Suprapubic skin (tissue), 4 donors: ENCODE measurements around the gene ZMYND19. TPM values are rescaled to one million over a fixed set of nuclear protein-coding genes. Genes with fewer than 3 reads are reported as not detected.
"Not testable (repeated sequence)": the region's sequence is repeated elsewhere in the genome, so short reads cannot be mapped to it uniquely, and the experiment has no call there.

Source experiments
- DNase-seq, 2 donors: peaks; one replicate each; pipeline ENCODE4 v3.0.0-alpha.2; 2019; ENCODE audit warnings: low spot score in 2 of 2
- H3K27ac ChIP-seq: fragments of 200-600 bp; sonication (generic); one replicate; pipeline ENCODE4 v1.5.1; 2019
- H3K27me3 ChIP-seq: fragments of 200-600 bp; sonication (generic); one replicate; pipeline ENCODE4 v1.5.1; 2019
- H3K36me3 ChIP-seq: fragments of 200-600 bp; sonication (generic); one replicate; pipeline ENCODE4 v1.5.1; 2019
- H3K4me1 ChIP-seq: fragments of 200-600 bp; sonication (generic); one replicate; pipeline ENCODE4 v1.5.1; 2019
- H3K4me3 ChIP-seq: fragments of 200-600 bp; sonication (generic); one replicate; pipeline ENCODE4 v1.5.1; 2019; ENCODE audit warnings: mild to moderate bottlenecking
- H3K9me3 ChIP-seq: fragments of 200-600 bp; sonication (generic); one replicate; pipeline ENCODE4 v1.5.1; 2019
- CTCF ChIP-seq, 2 donors: fragments of 200-600 bp in 1 of 2; fragments of 450-650 bp in 1 of 2; sonication (generic) in 1 of 2; IDR thresholded peaks; one replicate each; pipeline ENCODE4 v1.5.1; 2016 to 2019; ENCODE audit warnings: antibody characterized with exemption in 2 of 2, mild to moderate bottlenecking in 1 of 2, moderate library complexity in 1 of 2
- EP300 ChIP-seq: sonication (generic); formaldehyde crosslinking; IDR thresholded peaks from one replicate; pipeline ENCODE4 v1.6.1; 2017; ENCODE audit warnings: antibody characterized with exemption
- POLR2A ChIP-seq, 2 donors: fragments of 450-650 bp; IDR thresholded peaks; one replicate each; pipeline ENCODE4 v1.6.1; 2017; ENCODE audit warnings: antibody characterized with exemption in 2 of 2, mild to moderate bottlenecking in 2 of 2, moderate library complexity in 2 of 2
- POLR2AphosphoS5 ChIP-seq, 3 donors: sonication (generic); formaldehyde crosslinking; IDR thresholded peaks; one replicate each; pipeline ENCODE4 v1.6.1; 2017; ENCODE audit warnings: antibody characterized with exemption in 3 of 3
- WGBS: methylation state at CpG from one replicate; pipeline ENCODE4 v1.1.5; 2018; 5-methylcytosine and 5-hydroxymethylcytosine counted together
- total RNA-seq, 4 donors: library from RNA; depleted of rRNA; stranded (reverse); fragments of >200 nt; gene quantifications; one replicate each; pipeline ENCODE4 v1.1.0, GENCODE V29; 2016

ZMYND19 gene
- total RNA-seq, 4 donors from 2014 or later: 19.2 to 39.4 (median 28.3) TPM

- Histone ChIP-seq H3K4me1 (no peaks in the 10 kb centered on the region), H3K36me3 (peaks cover 56% of the 10 kb centered on the region), H3K4me3 (no peak overlapping the region), H3K27me3 (no peaks in the 10 kb centered on the region), H3K9me3 (no peaks in the 10 kb centered on the region), H3K27ac (no peak overlapping the region)
- no peak for DNase-seq
- 94% methylated on average over 4 of the region's 4 CpGs for WGBS
- TF ChIP-seq POLR2A (IDR thresholded peaks at IDR 0.05) (no peak), CTCF (IDR thresholded peaks at IDR 0.05) (no peak), EP300 (no peak), POLR2AphosphoS5 (IDR thresholded peaks at IDR 0.05) (no peak)
These were observed 32.2 kb downstream of the ZMYND19 start for GRCh38 chr9:137558127-137558526.

- H3K4me1 ChIP-seq: peaks cover 10% of the 10 kb centered on the region
- H3K4me3 ChIP-seq: no peak overlapping the region
- WGBS: 82% methylated on average over 24 of the region's 24 CpGs
- no peak for DNase-seq
- no peaks in the 10 kb centered on the region for H3K27me3 ChIP-seq
- H3K9me3 ChIP-seq: no peaks in the 10 kb centered on the region
- H3K27ac ChIP-seq: no peak overlapping the region
- H3K36me3 ChIP-seq: peaks cover 47% of the 10 kb centered on the region
- TF ChIP-seq CTCF (IDR thresholded peaks at IDR 0.05): no peak
- TF ChIP-seq EP300: no peak
- no peak for TF ChIP-seq POLR2A (IDR thresholded peaks at IDR 0.05)
- TF ChIP-seq POLR2AphosphoS5 (IDR thresholded peaks at IDR 0.05): no peak
These were observed 34.1 kb downstream of the ZMYND19 start for GRCh38 chr9:137556069-137556838.

GRCh38 chr9:137555179-137555578 is 35.1 kb downstream of the ZMYND19 start:
- Histone ChIP-seq H3K36me3 (peaks cover 46% of the 10 kb centered on the region), H3K4me1 (peaks cover 13% of the 10 kb centered on the region), H3K27ac (no peak overlapping the region), H3K27me3 (no peaks in the 10 kb centered on the region), H3K4me3 (no peak overlapping the region), H3K9me3 (no peaks in the 10 kb centered on the region)
- TF ChIP-seq CTCF (IDR thresholded peaks at IDR 0.05) (no peak), POLR2AphosphoS5 (IDR thresholded peaks at IDR 0.05) (no peak), EP300 (no peak)
- 88% methylated on average over 8 of the region's 10 CpGs for WGBS
- no peak for DNase-seq

GRCh38 chr9:137554349-137554748 is 36.0 kb downstream of the ZMYND19 start:
- Histone ChIP-seq H3K27me3 (no peaks in the 10 kb centered on the region), H3K9me3 (no peaks in the 10 kb centered on the region), H3K4me1 (peaks cover 21% of the 10 kb centered on the region), H3K4me3 (no peak overlapping the region), H3K27ac (no peak overlapping the region), H3K36me3 (peaks cover 38% of the 10 kb centered on the region)
- 76% methylated on average over 1 of the region's 1 CpG for WGBS
- no peak for DNase-seq
- TF ChIP-seq CTCF (IDR thresholded peaks at IDR 0.05): no peak

- peaks cover 27% of the 10 kb centered on the region for H3K4me1 ChIP-seq
- H3K9me3 ChIP-seq, H3K4me3 ChIP-seq, H3K27me3 ChIP-seq, DNase-seq, H3K27ac ChIP-seq: not testable (repeated sequence)
- 86% methylated on average over 10 of the region's 10 CpGs for WGBS
- H3K36me3 ChIP-seq: peaks cover 34% of the 10 kb centered on the region
These were observed 36.7 kb downstream of the ZMYND19 start for GRCh38 chr9:137553654-137554053.
